Stimulated activated CD4-positive, alpha-beta T cell treated with anti-CD3 and anti-CD28 coated beads, Interleukin-2, amount 100 ng/mL, for 48 hours (primary cell): Measurements from ENCODE around the gene COG6.
A peak's percentile ranks its signal among the peaks of the same experiment; 100 is the strongest.

Source experiments
- DNase-seq, 2 donors: peaks; one replicate each; pipeline ENCODE4 v3.0.0-alpha.2; 2020

COG6 gene

GRCh38 chr13:39655569-39656324 is at the start of gene COG6:
Gene COG6, plus strand, starts transcription at chr13:39655662. Its CDS starts 65 bp downstream, at chr13:39655727.
- peak; percentile 96 to 97 for DNase-seq

- DNase-seq = no peak
These were observed 49.7 kb upstream of the COG6 start for GRCh38 chr13:39605677-39606320.

GRCh38 chr13:39607876-39608275 is 47.6 kb upstream of the COG6 start:
- DNase-seq = no peak

GRCh38 chr13:39612023-39612637 is 43.3 kb upstream of the COG6 start:
- peak; percentile 59 to 68 for DNase-seq

GRCh38 chr13:39616087-39616694 is 39.3 kb upstream of the COG6 start:
- DNase-seq = peak; percentile 27 to 31

GRCh38 chr13:39618561-39618960 is 36.9 kb upstream of the COG6 start:
- no peak for DNase-seq

GRCh38 chr13:39623466-39623865 is 32.0 kb upstream of the COG6 start:
- DNase-seq = no peak

- no peak for DNase-seq
These were observed 24.2 kb upstream of the COG6 start for GRCh38 chr13:39631307-39631706.

- no peak for DNase-seq
These were observed 22.5 kb upstream of the COG6 start for GRCh38 chr13:39632994-39633393.

GRCh38 chr13:39635564-39635963 is 19.9 kb upstream of the COG6 start:
- no peak for DNase-seq

GRCh38 chr13:39637890-39638289 is 17.6 kb upstream of the COG6 start:
- DNase-seq = no peak

GRCh38 chr13:39641645-39642044 is 13.8 kb upstream of the COG6 start:
- no peak for DNase-seq

GRCh38 chr13:39646122-39646521 is 9.3 kb upstream of the COG6 start:
- DNase-seq = no peak

GRCh38 chr13:39655041-39655568 is 357 bp upstream of the COG6 start:
- no peak for DNase-seq

GRCh38 chr13:39656325-39656677 is 839 bp downstream of the COG6 start:
- DNase-seq = no peak

GRCh38 chr13:39663508-39663907 is 8.0 kb downstream of the COG6 start:
- no peak for DNase-seq

- DNase-seq = no peak
These were observed 8.5 kb downstream of the COG6 start for GRCh38 chr13:39663958-39664357.

GRCh38 chr13:39665763-39666162 is 10.3 kb downstream of the COG6 start:
- no peak for DNase-seq

- no peak for DNase-seq
These were observed 15.0 kb downstream of the COG6 start for GRCh38 chr13:39670445-39670844.

- no peak for DNase-seq
These were observed 17.1 kb downstream of the COG6 start for GRCh38 chr13:39672378-39673132.

GRCh38 chr13:39675904-39676303 is 20.4 kb downstream of the COG6 start:
- no peak for DNase-seq

- DNase-seq = peak in 1 of 2 donors; percentile 20
These were observed 20.9 kb downstream of the COG6 start for GRCh38 chr13:39676315-39676876.
